SK-N-SH (cell line): Measurements from ENCODE around the gene CRYBG1.

Experiments
- FOXM1 ChIP-seq: IDR thresholded peaks from 2 replicates; pipeline ENCODE4 v1.4.0; 2012; ENCODE audit warnings: low read depth, mild to moderate bottlenecking
- GATA2 ChIP-seq: sonication (generic); formaldehyde crosslinking; IDR thresholded peaks from 2 replicates; pipeline ENCODE4 v1.5.0; 2020; ENCODE audit warnings: mild to moderate bottlenecking, missing genetic modification reagents
- POLR2AphosphoS5 ChIP-seq: IDR thresholded peaks from 2 replicates; pipeline ENCODE4 v1.6.1; 2012; ENCODE audit warnings: low read depth, low read length
- USF1 ChIP-seq: IDR thresholded peaks from 2 replicates; pipeline ENCODE4 v1.4.0; 2012; ENCODE audit warnings: low read depth, borderline replicate concordance
- TF ChIP-seq, protein P1 (sequence below): fragments of 200-600 bp; sonication (generic); IDR thresholded peaks from 2 replicates; pipeline ENCODE4 v1.6.1; 2017; ENCODE audit warnings: antibody characterized with exemption, mild to moderate bottlenecking, moderate library complexity
- TF ChIP-seq, protein P2 (sequence below): IDR thresholded peaks from 2 replicates; pipeline ENCODE4 v1.4.0; 2012; ENCODE audit warnings: low read depth, borderline replicate concordance

DNA sequence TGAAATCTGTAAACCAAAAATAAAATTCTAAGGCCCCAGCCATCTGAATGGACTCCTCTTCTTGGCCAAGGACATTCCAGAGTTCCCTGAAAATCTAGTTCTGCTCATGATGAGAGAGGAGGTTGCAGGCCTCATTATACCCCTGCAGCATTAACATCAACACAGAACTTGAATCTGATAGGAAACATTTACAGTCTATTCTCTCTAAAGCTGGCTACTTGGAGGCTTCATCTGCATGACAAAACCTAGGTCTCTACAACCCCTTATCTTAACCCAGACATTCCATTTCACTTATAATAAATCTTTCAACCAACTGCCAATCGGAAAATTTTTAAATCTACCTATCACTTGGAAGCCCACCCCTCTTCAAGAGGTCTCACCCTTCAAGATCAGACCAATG, 253.1 kb downstream of the CRYBG1 start:
- TF ChIP-seq, protein P1, sequence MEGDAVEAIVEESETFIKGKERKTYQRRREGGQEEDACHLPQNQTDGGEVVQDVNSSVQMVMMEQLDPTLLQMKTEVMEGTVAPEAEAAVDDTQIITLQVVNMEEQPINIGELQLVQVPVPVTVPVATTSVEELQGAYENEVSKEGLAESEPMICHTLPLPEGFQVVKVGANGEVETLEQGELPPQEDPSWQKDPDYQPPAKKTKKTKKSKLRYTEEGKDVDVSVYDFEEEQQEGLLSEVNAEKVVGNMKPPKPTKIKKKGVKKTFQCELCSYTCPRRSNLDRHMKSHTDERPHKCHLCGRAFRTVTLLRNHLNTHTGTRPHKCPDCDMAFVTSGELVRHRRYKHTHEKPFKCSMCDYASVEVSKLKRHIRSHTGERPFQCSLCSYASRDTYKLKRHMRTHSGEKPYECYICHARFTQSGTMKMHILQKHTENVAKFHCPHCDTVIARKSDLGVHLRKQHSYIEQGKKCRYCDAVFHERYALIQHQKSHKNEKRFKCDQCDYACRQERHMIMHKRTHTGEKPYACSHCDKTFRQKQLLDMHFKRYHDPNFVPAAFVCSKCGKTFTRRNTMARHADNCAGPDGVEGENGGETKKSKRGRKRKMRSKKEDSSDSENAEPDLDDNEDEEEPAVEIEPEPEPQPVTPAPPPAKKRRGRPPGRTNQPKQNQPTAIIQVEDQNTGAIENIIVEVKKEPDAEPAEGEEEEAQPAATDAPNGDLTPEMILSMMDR = no peak
- TF ChIP-seq GATA2 (CRISPR knock-in tag) (no peak), USF1 (no peak), FOXM1 (no peak), POLR2AphosphoS5 (no peak)
- TF ChIP-seq, protein P2, sequence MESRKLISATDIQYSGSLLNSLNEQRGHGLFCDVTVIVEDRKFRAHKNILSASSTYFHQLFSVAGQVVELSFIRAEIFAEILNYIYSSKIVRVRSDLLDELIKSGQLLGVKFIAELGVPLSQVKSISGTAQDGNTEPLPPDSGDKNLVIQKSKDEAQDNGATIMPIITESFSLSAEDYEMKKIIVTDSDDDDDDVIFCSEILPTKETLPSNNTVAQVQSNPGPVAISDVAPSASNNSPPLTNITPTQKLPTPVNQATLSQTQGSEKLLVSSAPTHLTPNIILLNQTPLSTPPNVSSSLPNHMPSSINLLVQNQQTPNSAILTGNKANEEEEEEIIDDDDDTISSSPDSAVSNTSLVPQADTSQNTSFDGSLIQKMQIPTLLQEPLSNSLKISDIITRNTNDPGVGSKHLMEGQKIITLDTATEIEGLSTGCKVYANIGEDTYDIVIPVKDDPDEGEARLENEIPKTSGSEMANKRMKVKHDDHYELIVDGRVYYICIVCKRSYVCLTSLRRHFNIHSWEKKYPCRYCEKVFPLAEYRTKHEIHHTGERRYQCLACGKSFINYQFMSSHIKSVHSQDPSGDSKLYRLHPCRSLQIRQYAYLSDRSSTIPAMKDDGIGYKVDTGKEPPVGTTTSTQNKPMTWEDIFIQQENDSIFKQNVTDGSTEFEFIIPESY = no peak
